Hair follicle dermal papilla cell (primary cell): ENCODE results near the gene ERVW-1. TPM values are rescaled to one million over a fixed set of nuclear protein-coding genes. Genes with fewer than 3 reads are reported as not detected.

Experiments
- total RNA-seq: library from RNA; depleted of rRNA; stranded (reverse); fragments of >200 nt; gene quantifications from 2 replicates; pipeline ENCODE4 v1.2.3, GENCODE V29; 2012

The ERVW-1 gene, protein sequence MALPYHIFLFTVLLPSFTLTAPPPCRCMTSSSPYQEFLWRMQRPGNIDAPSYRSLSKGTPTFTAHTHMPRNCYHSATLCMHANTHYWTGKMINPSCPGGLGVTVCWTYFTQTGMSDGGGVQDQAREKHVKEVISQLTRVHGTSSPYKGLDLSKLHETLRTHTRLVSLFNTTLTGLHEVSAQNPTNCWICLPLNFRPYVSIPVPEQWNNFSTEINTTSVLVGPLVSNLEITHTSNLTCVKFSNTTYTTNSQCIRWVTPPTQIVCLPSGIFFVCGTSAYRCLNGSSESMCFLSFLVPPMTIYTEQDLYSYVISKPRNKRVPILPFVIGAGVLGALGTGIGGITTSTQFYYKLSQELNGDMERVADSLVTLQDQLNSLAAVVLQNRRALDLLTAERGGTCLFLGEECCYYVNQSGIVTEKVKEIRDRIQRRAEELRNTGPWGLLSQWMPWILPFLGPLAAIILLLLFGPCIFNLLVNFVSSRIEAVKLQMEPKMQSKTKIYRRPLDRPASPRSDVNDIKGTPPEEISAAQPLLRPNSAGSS
- not detected in 2 replicates for total RNA-seq

DNA sequence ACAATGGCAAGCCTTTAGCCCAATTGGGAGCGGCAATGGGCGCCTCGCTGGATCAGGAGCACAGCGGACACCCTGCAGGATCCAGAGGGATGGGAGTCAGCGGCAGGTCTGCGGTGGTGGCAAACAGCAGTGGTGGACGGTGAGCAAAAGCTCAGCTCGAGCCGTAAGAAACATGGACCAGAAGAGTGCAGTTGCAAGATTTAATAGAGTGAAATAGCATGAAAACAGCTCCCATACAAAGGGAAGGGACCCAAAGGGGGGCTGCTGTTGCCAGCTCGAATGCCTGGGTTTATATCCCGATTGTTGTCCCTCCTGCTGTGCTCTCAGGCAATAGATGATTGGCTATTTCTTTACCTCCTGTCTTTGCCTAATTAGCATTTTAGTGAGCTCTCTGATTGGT lies at the start of gene ERVW-1:
Gene ERVW-1 (minus strand): TSS at position 266 of the 400 bp plus-strand sequence. CDS start 7,565 bp downstream, outside the sequence.

GRCh38 chr7:92447345-92448204 lies 30.2 kb downstream of the ERVW-1 start, which contains the start of gene GATAD1:
Gene GATAD1, plus strand, starts transcription at chr7:92447482. Its CDS starts 248 bp downstream, at chr7:92447730.

Other genes starting within 250 kb of the ERVW-1 start
- gene KRIT1, start 232.0 kb downstream of the ERVW-1 start, total RNA-seq, result 49.3 and 56.3 TPM in 2 replicates
- gene ANKIB1, start 232.0 kb downstream of the ERVW-1 start, total RNA-seq, result 66.3 and 71.7 TPM in 2 replicates
- gene GATAD1, start 30.5 kb downstream of the ERVW-1 start, total RNA-seq, result 28.7 and 30.2 TPM in 2 replicates
- 15.3 and 16.4 TPM in 2 replicates for gene PEX1, start 50.6 kb upstream of the ERVW-1 start, total RNA-seq
- 6.3 and 7.8 TPM in 2 replicates for gene RBM48, start 50.8 kb upstream of the ERVW-1 start, total RNA-seq
- 15.9 and 16.1 TPM in 2 replicates for gene FAM133B, start 112.4 kb upstream of the ERVW-1 start, total RNA-seq